ENCODE measurements around the gene WDR53. TPM values are rescaled to one million over a fixed set of nuclear protein-coding genes. Genes with fewer than 3 reads are reported as not detected.
"Not testable (repeated sequence)": the region's sequence is repeated elsewhere in the genome, so short reads cannot be mapped to it uniquely, and the experiment has no call there.

Gene WDR53
- total and polyA plus RNA-seq, 5 donors from 2014 or later = 32.3 to 46.0 (median 35.7) TPM

GRCh38 chr3:196557236-196557635 lies 11.1 kb downstream of the WDR53 start:
- no peak overlapping the region for H3K27ac Mint-ChIP-seq
- H3K36me3 Mint-ChIP-seq = peaks cover 34% of the 10 kb centered on the region
- DNase-seq (no peak), ATAC-seq (ENCODE audit: low read depth in 2 of 2) (no peak)
- Histone ChIP-seq H3K27me3 (ENCODE audit: control insufficient read depth, insufficient read depth, low read length) (no peaks in the 10 kb centered on the region), H3K27ac (ENCODE audit: insufficient read depth, low read length, poor library complexity, severe bottlenecking) (no peak overlapping the region), H3K4me1 (ENCODE audit: control insufficient read depth, insufficient read depth, low read length, poor library complexity, severe bottlenecking) (peaks cover 19% of the 10 kb centered on the region), H3K9me3 (ENCODE audit: control insufficient read depth in 2 of 2, low read length in 2 of 2) (no peaks in the 10 kb centered on the region), H3K4me3 (ENCODE audit: low read depth, low read length) (no peak overlapping the region), H3K36me3 (ENCODE audit: control insufficient read depth, insufficient read depth, low read length) (peaks cover 11% of the 10 kb centered on the region)
- H3K9me3 Mint-ChIP-seq = no peaks in the 10 kb centered on the region
- H3K4me3 Mint-ChIP-seq = peak overlapping the region in 1 of 4 donors; percentile 22
- no peaks in the 10 kb centered on the region for H3K27me3 Mint-ChIP-seq
- H3K4me1 Mint-ChIP-seq = peaks cover 8 to 46% (median 27%) of the 10 kb centered on the region in 4 donors

GRCh38 chr3:196555295-196555694 lies 13.1 kb downstream of the WDR53 start:
- H3K36me3 Mint-ChIP-seq = peaks cover 24% of the 10 kb centered on the region
- Histone ChIP-seq H3K4me3 (ENCODE audit: low read depth, low read length) (no peak overlapping the region), H3K36me3 (ENCODE audit: control insufficient read depth, insufficient read depth, low read length) (peaks cover 6% of the 10 kb centered on the region), H3K27ac (ENCODE audit: insufficient read depth, low read length, poor library complexity, severe bottlenecking) (no peak overlapping the region), H3K27me3 (ENCODE audit: control insufficient read depth, insufficient read depth, low read length) (no peaks in the 10 kb centered on the region), H3K4me1 (ENCODE audit: control insufficient read depth, insufficient read depth, low read length, poor library complexity, severe bottlenecking) (peaks cover 13% of the 10 kb centered on the region), H3K9me3 (ENCODE audit: control insufficient read depth in 2 of 2, low read length in 2 of 2) (no peaks in the 10 kb centered on the region)
- H3K27ac Mint-ChIP-seq = peak overlapping the region in 2 of 3 donors; percentile 6 to 88
- no peak for DNase-seq
- H3K9me3 Mint-ChIP-seq = peaks cover 0 to 2% (median 0%) of the 10 kb centered on the region in 7 donors
- no peak for ATAC-seq (ENCODE audit: low read depth in 2 of 2)
- peaks cover under 1 to 33% (median 19%) of the 10 kb centered on the region in 4 donors for H3K4me1 Mint-ChIP-seq
- H3K27me3 Mint-ChIP-seq = no peaks in the 10 kb centered on the region
- no peak overlapping the region for H3K4me3 Mint-ChIP-seq

DNA sequence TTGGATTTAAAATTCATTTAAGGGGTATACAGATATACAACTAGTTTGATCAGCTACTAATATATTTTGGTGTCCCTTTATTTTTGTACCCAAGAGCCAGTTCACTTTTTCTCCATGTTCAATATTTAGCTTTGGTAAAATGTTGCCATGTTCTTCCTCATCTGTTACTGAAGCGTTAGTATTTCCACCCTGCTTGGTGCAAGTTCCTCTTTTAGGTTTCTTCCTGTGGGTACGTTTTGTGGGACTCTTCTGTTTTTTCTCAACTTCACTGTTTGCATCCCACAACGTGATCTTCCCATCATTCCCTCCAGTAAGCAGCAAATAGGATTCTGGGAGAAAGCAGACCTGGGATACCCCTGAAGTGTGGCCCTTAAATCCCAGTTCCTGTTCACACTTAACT lies 14.1 kb downstream of the WDR53 start:
- Histone ChIP-seq H3K9me3 (ENCODE audit: control insufficient read depth in 2 of 2, low read length in 2 of 2) (peaks cover 1 to 10% of the 10 kb centered on the region in 2 experiments), H3K27ac (ENCODE audit: insufficient read depth, low read length, poor library complexity, severe bottlenecking) (no peak overlapping the region), H3K27me3 (ENCODE audit: control insufficient read depth, insufficient read depth, low read length) (no peaks in the 10 kb centered on the region), H3K36me3 (ENCODE audit: control insufficient read depth, insufficient read depth, low read length) (peaks cover 6% of the 10 kb centered on the region), H3K4me3 (ENCODE audit: low read depth, low read length) (no peak overlapping the region), H3K4me1 (ENCODE audit: control insufficient read depth, insufficient read depth, low read length, poor library complexity, severe bottlenecking) (peaks cover 2% of the 10 kb centered on the region)
- ATAC-seq (ENCODE audit: low read depth in 2 of 2) = no peak
- Mint-ChIP-seq H3K9me3 (peaks cover 0 to 9% (median 0%) of the 10 kb centered on the region in 7 donors), H3K4me3 (peak overlapping the region in 1 of 4 donors; percentile 54), H3K27ac (peak overlapping the region in 1 of 3 donors; percentile 27), H3K36me3 (peaks cover 22% of the 10 kb centered on the region), H3K27me3 (no peaks in the 10 kb centered on the region), H3K4me1 (peaks cover 0 to 22% (median 11%) of the 10 kb centered on the region in 4 donors)
- no peak for DNase-seq

GRCh38 chr3:196553551-196553950 lies 14.8 kb downstream of the WDR53 start:
- H3K36me3 Mint-ChIP-seq = peaks cover 21% of the 10 kb centered on the region
- no peak for DNase-seq
- H3K4me3 Mint-ChIP-seq = no peak overlapping the region
- no peak for ATAC-seq (ENCODE audit: low read depth in 2 of 2)
- Histone ChIP-seq H3K36me3 (ENCODE audit: control insufficient read depth, insufficient read depth, low read length) (peaks cover 6% of the 10 kb centered on the region), H3K27me3 (ENCODE audit: control insufficient read depth, insufficient read depth, low read length) (no peaks in the 10 kb centered on the region), H3K9me3 (ENCODE audit: control insufficient read depth in 2 of 2, low read length in 2 of 2) (peaks cover 2 to 14% of the 10 kb centered on the region in 2 experiments), H3K27ac (ENCODE audit: insufficient read depth, low read length, poor library complexity, severe bottlenecking) (no peak overlapping the region), H3K4me3 (ENCODE audit: low read depth, low read length) (no peak overlapping the region), H3K4me1 (ENCODE audit: control insufficient read depth, insufficient read depth, low read length, poor library complexity, severe bottlenecking) (no peaks in the 10 kb centered on the region)
- H3K4me1 Mint-ChIP-seq = peaks cover 0 to 16% (median 8%) of the 10 kb centered on the region in 4 donors
- H3K9me3 Mint-ChIP-seq = peaks cover 0 to 11% (median 0%) of the 10 kb centered on the region in 7 donors
- H3K27me3 Mint-ChIP-seq = no peaks in the 10 kb centered on the region
- no peak overlapping the region for H3K27ac Mint-ChIP-seq

DNA sequence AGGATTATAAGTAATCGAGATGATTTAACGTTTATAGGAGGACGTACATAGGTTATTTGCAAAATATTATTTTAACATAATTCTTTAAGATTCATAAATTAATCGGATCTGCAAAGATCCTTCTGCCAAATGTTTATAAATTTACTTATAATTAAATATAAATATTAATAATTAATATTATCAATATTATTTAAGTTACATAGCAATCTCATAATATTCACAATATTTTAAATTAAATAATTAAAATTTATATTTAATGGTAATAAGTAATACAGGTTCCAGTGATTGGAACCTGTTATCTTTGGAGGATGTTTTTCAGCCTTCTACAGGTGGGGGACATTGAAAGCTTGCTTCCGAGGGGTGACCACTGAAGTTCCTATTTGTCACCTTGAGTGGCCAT lies 16.1 kb downstream of the WDR53 start:
- H3K36me3 Mint-ChIP-seq = peaks cover 25% of the 10 kb centered on the region
- H3K27ac Mint-ChIP-seq = no peak overlapping the region
- no peak for DNase-seq
- no peak for ATAC-seq (ENCODE audit: low read depth in 2 of 2)
- peaks cover 0 to 12% (median 8%) of the 10 kb centered on the region in 4 donors for H3K4me1 Mint-ChIP-seq
- Histone ChIP-seq H3K4me3 (ENCODE audit: low read depth, low read length) (no peak overlapping the region), H3K27ac (ENCODE audit: insufficient read depth, low read length, poor library complexity, severe bottlenecking) (no peak overlapping the region), H3K4me1 (ENCODE audit: control insufficient read depth, insufficient read depth, low read length, poor library complexity, severe bottlenecking) (no peaks in the 10 kb centered on the region), H3K27me3 (ENCODE audit: control insufficient read depth, insufficient read depth, low read length) (no peaks in the 10 kb centered on the region), H3K9me3 (ENCODE audit: control insufficient read depth in 2 of 2, low read length in 2 of 2) (peaks cover 2 to 14% of the 10 kb centered on the region in 2 experiments), H3K36me3 (ENCODE audit: control insufficient read depth, insufficient read depth, low read length) (peaks cover 6% of the 10 kb centered on the region)
- no peak overlapping the region for H3K4me3 Mint-ChIP-seq
- H3K9me3 Mint-ChIP-seq = peaks cover 2 to 17% (median 5%) of the 10 kb centered on the region in 7 donors
- no peaks in the 10 kb centered on the region for H3K27me3 Mint-ChIP-seq

- H3K4me1 Mint-ChIP-seq; H3K27ac ChIP-seq (ENCODE audit: insufficient read depth, low read length, poor library complexity, severe bottlenecking); ATAC-seq (ENCODE audit: low read depth in 2 of 2); DNase-seq; H3K4me1 ChIP-seq (ENCODE audit: control insufficient read depth, insufficient read depth, low read length, poor library complexity, severe bottlenecking); H3K27me3 Mint-ChIP-seq; H3K4me3 Mint-ChIP-seq; H3K4me3 ChIP-seq (ENCODE audit: low read depth, low read length); H3K27ac Mint-ChIP-seq; H3K27me3 ChIP-seq (ENCODE audit: control insufficient read depth, insufficient read depth, low read length); H3K36me3 ChIP-seq (ENCODE audit: control insufficient read depth, insufficient read depth, low read length): not testable (repeated sequence)
- H3K9me3 ChIP-seq (ENCODE audit: control insufficient read depth in 2 of 2, low read length in 2 of 2) = peaks cover 2 to 14% of the 10 kb centered on the region in 2 experiments
- H3K36me3 Mint-ChIP-seq = peaks cover 15% of the 10 kb centered on the region
- H3K9me3 Mint-ChIP-seq = peaks cover 2 to 17% (median 5%) of the 10 kb centered on the region in 7 donors
Observed at GRCh38 chr3:196550172-196550571, 18.2 kb downstream of the WDR53 start.

DNA sequence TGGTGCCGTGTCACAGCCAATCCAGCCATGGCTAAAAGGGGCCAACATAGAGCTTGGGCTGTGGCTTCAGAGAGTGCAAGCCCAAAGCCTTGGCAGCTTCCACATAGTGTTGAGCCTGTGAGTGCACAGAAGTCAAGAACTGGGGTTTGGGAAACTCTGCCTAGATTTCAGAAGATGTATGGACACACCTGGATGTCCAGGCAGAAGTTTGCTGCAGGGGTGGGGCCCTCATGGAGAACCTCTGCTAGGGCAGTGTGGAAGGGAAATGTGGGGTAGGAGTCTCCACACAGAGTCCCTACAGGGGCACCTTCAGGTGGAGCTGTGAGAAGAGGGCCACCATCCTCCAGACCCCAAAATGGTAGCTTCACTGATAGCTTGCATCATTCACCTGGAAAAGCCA lies 19.0 kb downstream of the WDR53 start:
- not testable (repeated sequence) for H3K27me3 Mint-ChIP-seq; H3K4me1 Mint-ChIP-seq; ATAC-seq (ENCODE audit: low read depth in 2 of 2); DNase-seq; H3K4me3 Mint-ChIP-seq; H3K27ac ChIP-seq (ENCODE audit: insufficient read depth, low read length, poor library complexity, severe bottlenecking); H3K27me3 ChIP-seq (ENCODE audit: control insufficient read depth, insufficient read depth, low read length); H3K4me1 ChIP-seq (ENCODE audit: control insufficient read depth, insufficient read depth, low read length, poor library complexity, severe bottlenecking); H3K4me3 ChIP-seq (ENCODE audit: low read depth, low read length); H3K27ac Mint-ChIP-seq; H3K36me3 ChIP-seq (ENCODE audit: control insufficient read depth, insufficient read depth, low read length)
- peaks cover 2 to 17% (median 5%) of the 10 kb centered on the region in 7 donors for H3K9me3 Mint-ChIP-seq
- peaks cover 2 to 14% of the 10 kb centered on the region in 2 experiments for H3K9me3 ChIP-seq (ENCODE audit: control insufficient read depth in 2 of 2, low read length in 2 of 2)
- peaks cover 11% of the 10 kb centered on the region for H3K36me3 Mint-ChIP-seq

DNA sequence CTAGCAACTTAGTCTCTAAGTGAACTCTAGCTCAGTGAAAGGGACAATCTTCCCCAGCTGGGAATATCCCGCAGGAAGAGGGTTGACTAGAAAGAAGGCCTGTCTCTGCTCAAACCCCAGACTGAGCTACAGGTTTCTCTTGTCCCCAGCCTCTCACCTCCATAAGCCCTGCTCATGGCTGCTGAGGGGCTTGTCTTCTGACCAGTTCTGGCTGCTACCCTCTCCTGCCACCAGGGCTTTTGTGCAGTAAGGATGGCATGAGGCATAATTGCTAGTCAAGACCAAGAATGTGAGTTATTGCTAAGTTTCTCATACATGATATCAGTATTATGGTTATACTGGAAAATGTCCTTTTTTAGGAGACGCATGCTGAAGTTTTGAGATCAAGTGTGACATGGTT lies 21.3 kb downstream of the WDR53 start:
- no peak overlapping the region for H3K27ac ChIP-seq (ENCODE audit: insufficient read depth, low read length, poor library complexity, severe bottlenecking)
- ATAC-seq (ENCODE audit: low read depth in 2 of 2) (no peak), DNase-seq (no peak)
- H3K9me3 ChIP-seq (ENCODE audit: control insufficient read depth in 2 of 2, low read length in 2 of 2) = peaks cover 2 to 14% of the 10 kb centered on the region in 2 experiments
- no peaks in the 10 kb centered on the region for H3K36me3 ChIP-seq (ENCODE audit: control insufficient read depth, insufficient read depth, low read length)
- H3K36me3 Mint-ChIP-seq = peaks cover 5% of the 10 kb centered on the region
- no peaks in the 10 kb centered on the region for H3K27me3 ChIP-seq (ENCODE audit: control insufficient read depth, insufficient read depth, low read length)
- no peak overlapping the region for H3K27ac Mint-ChIP-seq
- no peak overlapping the region for H3K4me3 ChIP-seq (ENCODE audit: low read depth, low read length)
- no peak overlapping the region for H3K4me3 Mint-ChIP-seq
- no peaks in the 10 kb centered on the region for H3K4me1 Mint-ChIP-seq
- no peaks in the 10 kb centered on the region for H3K4me1 ChIP-seq (ENCODE audit: control insufficient read depth, insufficient read depth, low read length, poor library complexity, severe bottlenecking)
- H3K9me3 Mint-ChIP-seq = peaks cover 2 to 17% (median 5%) of the 10 kb centered on the region in 7 donors
- H3K27me3 Mint-ChIP-seq = peaks cover 7% of the 10 kb centered on the region
